GM19025 (cell line): Measurements from ENCODE around the gene RRP15.

Experiments
- ATAC-seq: cut with Tn5 transposase; IDR thresholded peaks from one replicate; pipeline ENCODE4 v1.9.1; 2021; ENCODE audit warnings: mild to moderate bottlenecking, low read depth, moderate library complexity; ENCODE audit not compliant: unreplicated experiment

Gene RRP15

DNA sequence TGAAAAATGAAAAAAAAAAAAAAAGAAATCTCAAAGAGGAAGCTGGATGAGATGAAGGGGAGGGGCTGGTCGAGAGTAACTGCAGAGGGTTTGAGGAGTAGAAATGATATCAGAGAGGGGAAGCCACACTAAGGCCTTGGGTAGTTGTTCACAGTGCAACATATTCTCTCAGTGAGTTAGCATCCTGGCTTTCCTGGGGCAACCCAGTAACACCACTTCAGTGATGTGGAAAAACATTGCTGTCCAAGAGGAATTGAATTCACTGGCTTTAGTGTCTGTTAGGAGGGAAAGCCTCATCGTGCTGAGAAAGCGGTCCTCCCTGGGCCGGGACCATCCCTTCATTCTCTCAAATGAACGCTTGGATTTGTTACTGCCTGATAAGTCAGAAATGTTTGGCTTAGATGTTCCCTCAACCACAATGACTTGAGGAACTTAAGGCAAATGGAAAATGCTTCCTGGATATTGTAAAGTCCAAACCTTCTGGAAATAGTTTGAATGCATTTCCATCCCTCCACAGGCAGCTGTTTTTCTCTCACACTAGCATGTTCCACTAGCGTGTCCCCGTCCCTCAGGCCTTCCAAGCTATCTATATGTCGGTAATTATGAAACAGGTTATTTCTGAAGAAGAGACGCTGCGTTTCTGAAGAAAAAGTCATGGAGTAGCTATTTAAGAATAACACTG is 72.3 kb downstream of the RRP15 start:
- ATAC-seq, result no peak

DNA sequence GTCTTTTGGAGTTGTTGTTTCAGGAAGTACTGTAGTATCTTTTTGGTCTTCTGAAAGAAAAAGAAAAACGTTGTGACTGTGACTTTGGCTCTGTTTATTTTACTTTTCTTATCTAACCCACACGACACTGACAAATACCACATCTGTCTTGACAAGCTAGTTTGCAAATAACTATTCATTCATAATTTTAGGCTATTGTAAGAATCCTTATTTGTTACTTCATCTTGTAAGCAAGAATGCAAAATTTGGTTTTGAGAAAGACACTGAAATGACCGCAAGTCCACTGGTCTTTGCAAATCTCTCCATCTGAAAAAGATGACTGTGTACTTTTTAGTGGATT is 72.8 kb downstream of the RRP15 start:
- no peak for ATAC-seq

DNA sequence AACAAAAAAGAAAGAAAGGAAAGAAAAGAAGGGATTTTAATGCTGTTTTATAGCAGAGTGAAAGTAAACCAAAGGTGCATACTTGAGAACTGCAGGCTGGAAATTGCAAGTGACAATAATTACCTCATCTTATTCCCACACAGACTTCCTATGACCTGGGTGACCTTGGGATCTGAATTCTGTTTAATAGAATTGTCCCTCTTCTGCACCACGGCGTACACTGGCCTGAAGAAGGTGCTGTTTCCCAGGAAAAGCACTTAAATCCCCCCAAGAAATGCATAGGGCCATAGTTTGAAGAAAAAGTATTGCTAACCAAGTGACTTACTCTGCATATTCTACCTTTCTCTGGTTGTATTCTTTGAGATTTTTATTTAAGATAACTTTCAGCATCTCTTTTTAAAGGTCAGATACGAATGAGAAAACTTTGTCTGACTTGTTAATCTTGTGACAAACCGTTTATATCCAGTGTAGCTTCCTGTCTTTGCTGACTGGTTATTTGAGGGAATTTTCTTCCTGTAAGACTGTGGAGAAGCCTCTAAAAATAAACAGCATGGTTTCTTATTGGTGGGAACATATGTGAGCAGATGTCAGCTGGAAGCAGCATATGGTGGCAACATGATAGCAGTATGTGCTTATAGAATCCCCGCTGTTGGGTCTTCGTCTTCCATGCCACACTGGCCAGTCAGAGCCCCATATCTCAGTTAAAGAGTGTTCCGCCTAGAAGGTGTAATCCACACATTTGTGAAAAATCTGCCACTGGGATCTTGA is 76.4 kb downstream of the RRP15 start:
- no peak for ATAC-seq

DNA sequence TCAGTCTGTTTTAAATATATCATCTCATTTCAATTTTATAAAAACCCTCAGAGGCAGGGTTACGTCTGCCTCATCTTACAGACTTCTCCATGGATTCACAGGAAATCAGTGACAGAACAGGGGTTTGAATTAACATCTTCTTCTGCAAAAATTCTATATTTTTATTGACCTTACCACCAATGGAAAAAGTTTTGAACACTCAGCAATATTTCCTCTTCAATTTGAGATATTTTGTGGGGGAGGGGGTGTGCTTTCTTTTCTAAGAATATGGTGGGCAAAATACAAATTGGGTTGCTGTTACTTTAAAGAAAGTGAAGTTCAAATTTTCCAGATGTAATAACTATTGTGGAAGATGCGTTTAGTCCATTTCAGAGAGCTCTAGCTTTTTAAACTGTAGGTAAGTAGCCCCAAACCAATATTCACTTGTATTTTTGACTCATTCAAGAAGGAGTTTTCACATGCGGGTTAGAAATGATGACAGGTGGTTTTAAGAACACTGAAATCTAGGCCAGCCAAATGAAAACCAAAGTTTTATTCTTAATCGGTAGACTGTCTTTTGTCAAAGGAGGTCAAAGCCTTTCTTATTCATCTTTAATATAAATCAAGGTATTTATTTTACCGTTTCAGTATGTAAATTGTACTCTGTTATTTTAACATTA is 77.5 kb downstream of the RRP15 start:
- no peak for ATAC-seq

DNA sequence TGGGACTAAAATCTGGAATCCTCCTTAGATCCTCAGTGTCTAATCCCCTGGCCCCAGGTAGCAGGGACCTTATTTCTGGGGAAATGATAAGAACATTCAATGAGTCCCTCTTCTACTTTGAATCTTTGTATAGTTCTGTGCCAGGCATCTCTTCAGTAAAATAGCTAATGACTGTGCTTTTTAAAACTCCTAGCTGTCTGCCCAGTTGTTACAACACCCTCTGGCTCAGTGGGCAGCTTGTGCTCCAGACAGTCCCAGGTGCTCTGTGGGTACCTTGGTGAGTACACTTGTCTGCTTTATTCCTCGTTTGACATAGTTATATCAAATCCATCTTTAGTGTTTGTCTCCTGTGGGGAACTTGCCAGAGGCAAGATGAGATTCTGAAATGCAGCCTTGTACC is 78.0 kb downstream of the RRP15 start:
- no peak for ATAC-seq

DNA sequence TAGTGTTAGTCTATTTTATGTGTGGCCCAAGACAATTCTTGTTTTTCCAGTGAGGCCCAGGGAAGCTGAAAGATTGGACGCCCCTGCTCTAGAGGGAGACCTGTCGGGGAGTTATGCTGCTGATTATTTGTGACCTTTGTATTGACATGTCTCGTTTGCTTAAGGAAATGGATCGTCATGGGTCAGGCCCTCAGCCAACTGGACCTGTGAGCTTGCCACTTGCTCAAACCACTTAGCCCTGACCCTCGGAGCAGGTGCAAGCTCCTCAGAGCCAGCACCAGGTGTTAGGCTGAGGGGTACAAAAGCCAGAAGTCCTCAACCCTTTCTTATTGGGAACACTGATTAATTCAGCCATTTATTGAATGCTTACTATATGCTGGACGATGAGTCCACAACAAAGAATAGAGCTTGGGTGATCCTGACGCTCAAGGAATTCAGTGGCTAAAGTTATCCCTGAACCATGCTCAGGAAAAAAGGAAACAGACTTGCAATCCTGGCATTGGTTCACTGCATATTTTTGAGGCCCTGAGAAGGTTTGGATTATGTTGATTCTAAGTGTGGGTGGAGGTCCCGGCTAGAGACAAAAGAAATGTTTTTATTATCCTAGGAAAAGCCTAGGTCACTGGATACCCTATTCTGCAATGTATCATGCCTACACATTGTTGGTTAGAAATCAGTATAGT is 79.1 kb downstream of the RRP15 start:
- no peak for ATAC-seq

DNA sequence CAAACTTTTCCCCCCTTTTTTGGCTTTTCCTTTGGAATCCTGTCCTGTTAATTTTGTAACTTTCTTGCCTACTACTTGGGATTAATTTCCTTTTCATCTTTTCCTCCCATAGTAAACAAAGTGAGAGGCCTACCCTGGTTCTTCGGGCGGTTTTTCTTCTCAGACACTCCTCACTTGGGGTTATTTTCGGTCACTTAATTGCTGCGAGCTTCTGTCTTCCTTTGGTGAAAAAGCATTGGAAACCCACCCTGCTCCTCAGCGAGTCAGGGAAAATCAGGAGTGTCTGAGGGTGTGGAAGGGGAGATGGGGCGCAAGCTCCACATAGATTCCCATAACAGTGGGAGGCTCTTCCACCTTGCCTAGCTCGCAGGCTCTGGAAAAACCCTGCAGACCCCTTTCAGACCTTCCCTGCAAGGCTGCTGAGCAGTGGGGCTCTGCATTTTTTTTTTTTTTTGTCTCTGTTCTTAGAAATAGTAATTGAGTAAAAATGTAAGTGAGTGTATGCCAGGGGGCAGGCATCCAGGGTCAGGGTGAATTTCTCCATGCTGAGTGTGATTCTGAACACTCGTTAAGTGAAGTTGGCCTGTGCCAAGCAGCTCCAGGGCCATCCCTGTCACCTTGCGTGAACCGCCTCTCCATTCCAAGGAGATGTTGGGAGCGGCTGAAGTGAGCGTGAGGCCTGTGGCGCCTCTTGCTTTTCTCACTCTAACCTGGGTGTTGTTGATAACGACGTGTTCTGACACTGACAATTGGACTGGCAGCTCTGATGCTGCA is 80.3 kb downstream of the RRP15 start:
- no peak for ATAC-seq

DNA sequence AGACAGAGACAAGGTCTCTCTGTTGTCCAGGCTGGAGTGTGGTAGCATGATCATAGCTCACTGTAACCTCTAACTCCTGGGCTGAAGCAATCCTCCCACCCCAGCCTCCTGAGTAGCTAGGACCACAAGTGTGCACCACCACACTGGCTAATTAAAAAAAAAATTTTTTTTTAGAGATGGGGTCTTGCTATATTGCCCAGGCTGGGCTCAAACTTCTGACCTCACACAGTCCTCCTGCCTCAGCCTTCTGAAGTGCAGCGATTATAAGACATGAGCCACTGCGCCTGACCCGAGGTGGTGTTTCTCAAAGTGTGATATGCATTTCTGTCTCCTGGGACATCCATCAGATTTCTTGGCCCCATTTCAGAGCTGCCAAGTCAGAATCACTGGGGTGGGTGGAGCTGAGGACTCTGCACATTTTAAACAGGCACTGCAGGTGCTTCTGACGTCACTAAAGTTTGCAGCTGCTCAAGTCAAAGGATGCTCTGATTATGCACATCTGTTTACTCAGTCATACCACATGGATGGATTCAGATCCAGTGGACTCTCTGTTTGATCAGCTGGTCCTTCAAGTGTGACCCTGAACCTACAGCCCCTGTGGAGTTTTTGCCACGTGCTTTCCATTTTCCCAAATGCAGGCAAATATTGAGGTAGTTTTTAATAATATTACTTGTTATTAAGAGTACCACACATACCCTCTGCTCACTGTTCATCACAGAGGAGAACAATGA is 81.4 kb downstream of the RRP15 start:
- no peak for ATAC-seq

DNA sequence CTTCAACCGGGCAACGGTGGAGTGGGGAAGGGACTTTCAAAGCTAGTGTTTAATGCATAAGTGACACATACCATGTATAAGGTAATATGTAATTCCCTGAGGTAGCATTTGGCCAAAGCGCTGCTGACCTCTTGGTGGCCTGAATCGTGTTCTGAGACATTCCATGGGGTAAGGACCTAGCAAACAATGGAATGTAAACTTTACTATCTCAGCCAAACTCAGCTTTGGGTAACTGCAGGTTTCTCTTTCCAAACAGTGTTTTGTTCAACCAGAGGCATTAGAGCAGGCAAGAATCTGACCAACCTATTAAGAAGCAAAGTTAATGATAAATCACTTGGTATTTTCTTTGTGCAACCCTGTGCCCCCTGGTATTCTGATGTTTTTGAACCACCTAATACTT is 82.0 kb downstream of the RRP15 start:
- ATAC-seq, result no peak

DNA sequence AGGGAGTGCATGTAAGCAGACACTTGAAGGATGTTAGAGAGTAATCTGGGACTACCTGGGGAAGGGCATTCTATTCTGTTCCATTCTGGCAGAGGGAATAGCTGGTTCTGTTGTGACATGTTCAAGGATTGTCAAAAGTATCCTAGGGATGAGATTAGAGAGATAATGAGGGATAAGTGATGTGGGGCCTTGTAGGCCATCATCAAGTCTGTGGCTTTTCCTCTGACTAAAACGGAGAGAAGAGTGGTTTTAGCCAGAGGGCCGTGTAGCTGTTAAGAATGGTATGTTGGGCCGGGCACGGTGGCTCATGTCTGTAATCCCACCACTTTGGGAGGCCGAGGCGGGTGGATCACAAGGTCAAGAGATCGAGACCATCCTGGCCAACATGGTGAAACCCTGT is 83.6 kb downstream of the RRP15 start:
- ATAC-seq, result no peak

DNA sequence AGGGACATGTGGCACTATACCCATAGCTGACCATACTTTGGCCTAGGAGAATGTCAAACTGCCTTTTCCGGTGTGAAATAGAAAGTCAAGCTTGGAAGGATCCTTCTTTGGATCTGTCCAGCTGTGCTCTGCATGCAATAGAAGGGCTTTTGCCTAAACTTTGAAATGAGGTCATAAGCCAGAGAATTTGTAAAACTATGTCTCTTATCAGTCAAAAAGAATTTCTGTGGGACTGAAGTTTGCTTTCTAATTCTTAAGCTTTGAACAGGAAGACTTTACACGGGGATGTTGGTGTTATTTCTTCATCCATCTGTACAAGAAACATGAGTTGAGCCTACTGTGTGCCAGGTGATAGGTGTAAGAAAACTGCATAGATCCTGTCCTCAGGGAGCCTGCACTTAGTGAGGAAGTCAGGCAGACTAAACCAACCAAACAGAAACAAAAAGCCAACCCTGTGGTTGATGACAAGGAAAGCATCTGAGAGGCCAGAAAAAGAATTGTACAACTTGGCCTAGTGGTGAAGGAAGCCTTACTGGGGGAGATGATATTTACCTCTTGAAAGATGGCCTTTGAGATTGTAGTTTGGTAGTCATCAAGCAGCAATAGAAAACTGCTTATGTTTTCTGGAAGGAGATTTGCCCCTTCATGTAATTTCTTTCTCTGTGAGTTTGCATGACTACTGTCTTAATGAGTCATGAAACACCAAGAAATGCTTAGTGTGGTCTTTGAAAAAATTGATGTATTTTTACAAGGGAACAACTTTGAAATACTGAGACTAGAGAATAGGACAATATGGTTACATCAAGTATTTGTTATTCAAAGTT is 84.8 kb downstream of the RRP15 start:
- no peak for ATAC-seq

DNA sequence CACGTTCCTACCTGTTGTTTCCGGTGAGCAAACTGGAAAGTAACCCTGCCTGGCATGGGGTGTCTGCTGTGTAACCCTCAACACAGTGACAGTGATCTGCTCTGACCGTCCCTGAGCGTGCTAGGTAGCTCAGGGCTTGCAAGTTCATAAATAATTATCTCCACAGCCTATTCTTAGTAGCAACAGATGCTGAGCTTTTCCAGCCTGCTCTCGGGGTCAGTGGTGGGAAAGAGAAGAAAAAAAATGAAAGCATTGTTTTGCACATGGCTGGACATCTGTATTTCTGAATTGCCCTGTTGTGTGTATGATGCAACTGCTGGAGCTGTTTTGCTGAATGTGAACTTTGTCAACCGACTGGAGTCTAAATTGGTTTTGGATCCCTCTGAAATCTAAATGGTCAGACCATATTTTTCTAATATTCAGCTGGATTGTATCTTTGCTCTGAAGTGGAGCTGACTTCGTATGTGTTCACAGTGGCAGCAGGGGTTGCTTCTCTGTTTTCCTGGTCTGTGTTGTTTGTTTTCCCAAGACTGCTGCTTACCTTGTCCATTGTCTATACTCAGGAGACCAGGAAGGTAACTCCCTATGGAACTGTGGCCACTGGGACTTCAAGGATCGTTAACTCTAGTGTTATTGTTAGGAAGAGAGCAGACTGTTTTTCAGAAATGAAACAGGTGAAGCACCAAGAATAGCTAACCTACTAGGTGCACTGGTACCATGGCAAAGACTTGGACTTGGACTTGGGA is 87.0 kb downstream of the RRP15 start:
- no peak for ATAC-seq

DNA sequence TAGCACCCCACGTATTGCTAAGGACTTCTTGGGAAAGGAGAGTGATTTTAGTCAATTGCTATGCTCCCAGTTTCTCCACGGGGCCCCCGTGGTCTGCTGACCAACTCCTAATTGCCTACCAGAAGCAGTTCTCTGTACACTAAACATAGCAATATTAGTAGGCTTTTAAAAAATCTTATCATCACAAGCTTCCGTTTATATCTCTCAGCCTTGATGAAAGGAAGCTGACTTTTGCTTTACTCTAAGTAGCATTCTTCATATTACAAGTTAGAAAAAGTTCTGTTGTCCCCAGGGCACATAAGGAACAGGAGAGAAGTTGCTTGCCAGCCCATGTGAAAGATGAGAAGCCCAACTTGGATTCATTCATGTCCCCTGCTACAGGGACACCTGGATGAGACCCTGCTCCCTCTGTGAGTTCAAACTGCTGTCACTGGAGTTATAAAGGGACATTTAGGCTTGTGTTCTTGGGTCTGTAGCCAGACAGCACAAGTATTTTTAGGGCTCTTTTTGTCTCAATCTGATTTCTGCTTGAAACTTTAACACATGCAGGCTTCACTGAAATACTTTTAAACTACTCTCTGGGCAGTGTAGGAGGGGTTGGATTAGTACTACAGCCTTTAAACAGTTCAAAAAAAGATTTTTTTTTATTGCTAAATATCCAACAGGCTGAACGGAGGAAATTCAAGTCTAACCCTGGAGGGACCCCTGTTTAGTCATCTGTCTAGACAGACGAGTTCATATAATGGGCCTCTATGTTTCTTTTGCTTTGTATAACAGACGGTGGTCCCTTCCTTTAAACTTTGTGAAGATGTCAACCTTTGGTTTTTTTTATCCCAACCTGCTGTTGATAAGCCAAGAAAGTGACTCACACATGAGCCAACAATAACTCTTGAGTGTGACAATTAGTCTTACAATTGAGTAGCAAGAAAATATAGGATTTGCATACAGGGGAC is 89.6 kb downstream of the RRP15 start:
- no peak for ATAC-seq

DNA sequence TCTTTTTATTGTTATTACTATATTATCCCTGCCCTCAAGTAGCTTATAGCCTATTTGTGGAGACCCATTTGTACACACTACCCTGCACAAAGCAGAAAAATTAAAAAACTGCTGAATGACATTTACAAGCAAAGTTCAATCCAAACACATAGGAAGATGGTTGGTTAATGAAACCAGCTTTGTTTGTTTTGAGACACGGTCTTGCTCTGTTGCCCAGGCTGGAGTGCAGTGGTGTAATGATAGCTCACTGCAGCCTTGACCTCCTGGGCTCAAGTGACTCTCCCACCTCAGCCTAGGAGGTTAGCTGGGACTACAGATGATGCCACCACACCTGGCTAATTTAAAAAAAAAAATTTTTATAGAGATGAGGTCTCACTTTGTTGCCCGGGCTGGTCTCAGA is 91.6 kb downstream of the RRP15 start:
- ATAC-seq, result peak; percentile 10

DNA sequence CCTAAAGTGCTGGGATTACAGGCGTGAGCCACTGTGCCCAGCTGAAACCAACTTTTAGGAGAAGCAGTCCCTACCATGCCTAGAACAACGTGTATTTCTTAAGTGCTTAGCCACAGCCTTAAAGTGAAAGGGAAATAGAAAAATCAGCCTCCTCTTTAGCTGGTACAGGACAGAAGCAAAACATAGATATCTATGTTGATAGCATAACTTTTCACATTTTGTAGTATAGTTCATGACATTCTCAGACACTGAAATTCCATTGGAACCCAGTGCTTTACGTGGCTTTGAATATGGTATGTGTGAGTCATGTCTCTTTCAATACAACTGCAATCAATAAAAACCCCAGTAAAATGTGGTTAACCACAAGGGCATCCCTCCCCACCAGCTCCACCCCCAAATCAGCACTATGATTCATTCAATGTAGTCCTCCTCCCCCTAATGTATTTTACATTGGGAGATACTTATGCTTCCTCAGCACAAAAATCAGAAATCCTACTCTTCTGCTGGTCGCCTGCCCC is 92.1 kb downstream of the RRP15 start:
- ATAC-seq, result peak; percentile 77

DNA sequence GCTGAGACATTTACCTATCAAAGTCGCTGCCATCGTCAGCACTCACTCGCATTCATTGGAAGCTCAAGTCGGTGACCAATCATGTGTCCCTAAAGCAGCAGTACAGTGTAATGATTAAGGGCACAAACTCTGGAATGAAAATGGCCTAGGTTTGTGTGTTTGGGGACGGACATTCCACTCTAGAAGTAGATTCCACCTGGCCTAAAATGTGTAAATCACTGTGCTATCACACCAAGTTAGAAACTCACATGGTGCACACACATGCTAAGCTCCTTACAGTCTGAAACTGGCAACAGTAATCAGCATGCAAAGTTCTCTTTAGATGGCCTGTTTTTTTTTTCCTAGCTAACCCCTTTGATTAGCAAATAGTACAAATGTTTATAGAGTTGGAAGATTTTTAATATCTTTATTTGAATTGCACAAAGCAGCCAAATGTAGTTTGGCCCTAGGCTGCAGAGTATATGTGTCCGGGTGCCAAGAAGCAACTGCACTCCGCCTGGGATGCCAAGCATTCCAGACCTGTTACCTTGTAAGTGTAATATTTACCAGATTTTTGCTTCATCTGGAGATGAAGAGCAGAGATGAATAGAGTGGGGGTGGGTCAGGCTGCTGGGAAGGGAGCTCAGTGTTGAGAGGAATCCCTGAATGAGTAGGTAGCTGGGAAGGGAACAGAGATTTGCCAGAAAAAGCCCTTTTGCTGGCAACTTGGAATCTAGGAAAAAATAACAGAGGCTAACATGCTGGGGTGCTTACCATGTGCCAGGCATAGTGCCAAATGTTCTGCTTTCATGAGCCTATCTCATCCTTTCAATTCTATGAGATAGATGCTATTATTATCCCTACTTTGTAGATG is 95.3 kb downstream of the RRP15 start:
- ATAC-seq, result no peak
